Liver (tissue), 3 donors: Measurements from ENCODE around the gene P2RY13.

ENCODE experiments used
- CTCF ChIP-seq: fragments of 150-350 bp; IDR thresholded peaks from 2 replicates; pipeline ENCODE4 v1.5.1; 2017; ENCODE audit warnings: improper control_type of control experiment, low read depth, low read length; ENCODE audit not compliant: missing input control
- GABPA ChIP-seq, 2 donors: IDR thresholded peaks in 1 of 2; conservative IDR thresholded peaks in 1 of 2; 2 replicates each; pipeline ENCODE4 v1.6.1; 2016; ENCODE audit warnings: antibody characterized with exemption in 2 of 2, mild to moderate bottlenecking in 1 of 2, moderate library complexity in 1 of 2
- MAX ChIP-seq: IDR thresholded peaks from 2 replicates; pipeline ENCODE4 v1.6.1; 2016; ENCODE audit warnings: antibody characterized with exemption
- SP1 ChIP-seq: IDR thresholded peaks from 2 replicates; pipeline ENCODE4 v1.6.1; 2018; ENCODE audit warnings: antibody characterized with exemption, mild to moderate bottlenecking
- TAF1 ChIP-seq: conservative IDR thresholded peaks from 2 replicates; pipeline ENCODE4 v1.6.1; 2016; ENCODE audit warnings: antibody characterized with exemption, mild to moderate bottlenecking
- ZBTB33 ChIP-seq: IDR thresholded peaks from 2 replicates; pipeline ENCODE4 v1.6.1; 2016; ENCODE audit warnings: antibody characterized with exemption
- donor health status: healthy.
- donor health status: healthy.

- no peak for TF ChIP-seq CTCF
- TF ChIP-seq MAX = no peak
- no peak for TF ChIP-seq SP1
- TF ChIP-seq TAF1 = no peak
- no peak for TF ChIP-seq ZBTB33
- TF ChIP-seq GABPA (IDR thresholded peaks at IDR 0.05 in 1 of 2, conservative IDR thresholded peaks at IDR 0.05 in 1 of 2) = no peak
Measured at GRCh38 chr3:151316267-151316991, 12.9 kb downstream of the P2RY13 start, which contains the start of gene GPR87.
